ENCODE results near the gene GMPR2.
"Not testable (repeated sequence)": the region's sequence is repeated elsewhere in the genome, so short reads cannot be mapped to it uniquely, and the experiment has no call there.

GRCh38 chr14:24222987-24223386, 9.7 kb upstream of the GMPR2 start:
- TF ChIP-seq POLR2AphosphoS5 (IDR thresholded peaks at IDR 0.05; ENCODE audit: low read depth); CTCF (IDR thresholded peaks at IDR 0.05; ENCODE audit: insufficient read depth, low read length); GABPA (IDR thresholded peaks at IDR 0.05; ENCODE audit: low read depth); REST (IDR thresholded peaks at IDR 0.05; ENCODE audit: insufficient replicate concordance, low read depth); SPI1 (IDR thresholded peaks at IDR 0.05; ENCODE audit: borderline replicate concordance, low read depth): not testable (repeated sequence)

Measured in HL-60 (cell line).